ENCODE results near the gene PIGC.

Gene PIGC

DNA sequence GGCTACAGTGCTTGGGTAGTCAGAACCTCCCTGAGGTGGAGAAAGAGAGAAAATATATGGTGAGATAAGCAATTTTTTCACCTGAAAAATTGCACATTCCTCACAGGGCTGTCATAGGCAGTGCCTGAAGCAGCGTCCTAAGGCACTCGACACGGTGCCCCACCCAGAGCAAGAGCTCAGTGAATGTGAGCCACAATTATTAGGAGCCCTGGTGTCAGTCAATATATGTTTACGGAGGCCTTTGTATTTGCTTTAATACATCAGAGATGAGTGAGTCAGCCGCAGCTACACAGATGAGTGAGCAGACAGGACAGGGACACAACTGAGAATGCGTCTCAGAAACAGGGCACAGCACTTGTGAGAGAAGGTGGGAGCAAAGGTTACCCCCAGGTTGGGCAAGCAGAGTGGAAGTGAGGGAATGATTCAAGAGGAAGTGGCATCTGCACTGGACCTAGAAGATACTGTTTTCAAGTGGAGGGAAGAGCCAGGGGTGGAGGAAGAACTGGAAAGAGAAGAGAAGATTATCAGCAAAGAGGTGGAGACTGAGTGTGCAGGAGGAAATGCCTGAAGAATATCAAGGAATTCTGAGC lies 5.2 kb upstream of the PIGC start:
- Histone ChIP-seq H3K4me1 (ENCODE audit: control insufficient read depth, insufficient read depth, low read length) (peaks cover 8% of the 10 kb centered on the region), H3K9me3 (ENCODE audit: control insufficient read depth, insufficient read depth, low read depth, low read length) (no peaks in the 10 kb centered on the region), H3K4me3 (ENCODE audit: low read depth, low read length) (no peak overlapping the region), H3K27ac (ENCODE audit: extremely low read depth, low read depth, low read length) (no peak overlapping the region), H3K36me3 (ENCODE audit: control insufficient read depth in 2 of 2, insufficient read depth in 1 of 2, low read length in 2 of 2) (no peaks in the 10 kb centered on the region)
- ChIA-PET POLR2A (no interaction called here), CTCF (interaction anchor here (0.5 to 2.2 kb wide), 6 partner anchors 9 to 270 kb away, joined by 3 to 11 read pairs (median 4); no protein-coding TSS in a partner anchor)
- TF ChIP-seq ZNF513 (tag by site-specific recombination; IDR thresholded peaks at IDR 0.05) (no peak), ZBTB21 (tag by site-specific recombination; IDR thresholded peaks at IDR 0.05) (no peak), ZNF677 (tag by site-specific recombination; IDR thresholded peaks at IDR 0.05) (no peak), ZNF239 (tag by site-specific recombination; IDR thresholded peaks at IDR 0.05) (no peak), WT1 (tag by site-specific recombination; IDR thresholded peaks at IDR 0.05) (no peak), BCL11B (tag by site-specific recombination; IDR thresholded peaks at IDR 0.05; ENCODE audit: low read depth) (no peak), ZBTB10 (tag by site-specific recombination; IDR thresholded peaks at IDR 0.05) (no peak), PRDM4 (tag by site-specific recombination; IDR thresholded peaks at IDR 0.05) (no peak), ZNF837 (tag by site-specific recombination; IDR thresholded peaks at IDR 0.05) (no peak), ZNF707 (tag by site-specific recombination; IDR thresholded peaks at IDR 0.05) (no peak), ZBTB17 (tag by site-specific recombination; IDR thresholded peaks at IDR 0.05) (no peak), ZNF19 (tag by site-specific recombination; IDR thresholded peaks at IDR 0.05; ENCODE audit: low read depth) (no peak)
- TF ChIP-seq, protein P1, sequence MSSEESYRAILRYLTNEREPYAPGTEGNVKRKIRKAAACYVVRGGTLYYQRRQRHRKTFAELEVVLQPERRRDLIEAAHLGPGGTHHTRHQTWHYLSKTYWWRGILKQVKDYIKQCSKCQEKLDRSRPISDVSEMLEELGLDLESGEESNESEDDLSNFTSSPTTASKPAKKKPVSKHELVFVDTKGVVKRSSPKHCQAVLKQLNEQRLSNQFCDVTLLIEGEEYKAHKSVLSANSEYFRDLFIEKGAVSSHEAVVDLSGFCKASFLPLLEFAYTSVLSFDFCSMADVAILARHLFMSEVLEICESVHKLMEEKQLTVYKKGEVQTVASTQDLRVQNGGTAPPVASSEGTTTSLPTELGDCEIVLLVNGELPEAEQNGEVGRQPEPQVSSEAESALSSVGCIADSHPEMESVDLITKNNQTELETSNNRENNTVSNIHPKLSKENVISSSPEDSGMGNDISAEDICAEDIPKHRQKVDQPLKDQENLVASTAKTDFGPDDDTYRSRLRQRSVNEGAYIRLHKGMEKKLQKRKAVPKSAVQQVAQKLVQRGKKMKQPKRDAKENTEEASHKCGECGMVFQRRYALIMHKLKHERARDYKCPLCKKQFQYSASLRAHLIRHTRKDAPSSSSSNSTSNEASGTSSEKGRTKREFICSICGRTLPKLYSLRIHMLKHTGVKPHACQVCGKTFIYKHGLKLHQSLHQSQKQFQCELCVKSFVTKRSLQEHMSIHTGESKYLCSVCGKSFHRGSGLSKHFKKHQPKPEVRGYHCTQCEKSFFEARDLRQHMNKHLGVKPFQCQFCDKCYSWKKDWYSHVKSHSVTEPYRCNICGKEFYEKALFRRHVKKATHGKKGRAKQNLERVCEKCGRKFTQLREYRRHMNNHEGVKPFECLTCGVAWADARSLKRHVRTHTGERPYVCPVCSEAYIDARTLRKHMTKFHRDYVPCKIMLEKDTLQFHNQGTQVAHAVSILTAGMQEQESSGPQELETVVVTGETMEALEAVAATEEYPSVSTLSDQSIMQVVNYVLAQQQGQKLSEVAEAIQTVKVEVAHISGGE (tag by site-specific recombination; conservative IDR thresholded peaks at IDR 0.05; ENCODE audit: low read depth), result no peak
- TF ChIP-seq, protein P2, sequence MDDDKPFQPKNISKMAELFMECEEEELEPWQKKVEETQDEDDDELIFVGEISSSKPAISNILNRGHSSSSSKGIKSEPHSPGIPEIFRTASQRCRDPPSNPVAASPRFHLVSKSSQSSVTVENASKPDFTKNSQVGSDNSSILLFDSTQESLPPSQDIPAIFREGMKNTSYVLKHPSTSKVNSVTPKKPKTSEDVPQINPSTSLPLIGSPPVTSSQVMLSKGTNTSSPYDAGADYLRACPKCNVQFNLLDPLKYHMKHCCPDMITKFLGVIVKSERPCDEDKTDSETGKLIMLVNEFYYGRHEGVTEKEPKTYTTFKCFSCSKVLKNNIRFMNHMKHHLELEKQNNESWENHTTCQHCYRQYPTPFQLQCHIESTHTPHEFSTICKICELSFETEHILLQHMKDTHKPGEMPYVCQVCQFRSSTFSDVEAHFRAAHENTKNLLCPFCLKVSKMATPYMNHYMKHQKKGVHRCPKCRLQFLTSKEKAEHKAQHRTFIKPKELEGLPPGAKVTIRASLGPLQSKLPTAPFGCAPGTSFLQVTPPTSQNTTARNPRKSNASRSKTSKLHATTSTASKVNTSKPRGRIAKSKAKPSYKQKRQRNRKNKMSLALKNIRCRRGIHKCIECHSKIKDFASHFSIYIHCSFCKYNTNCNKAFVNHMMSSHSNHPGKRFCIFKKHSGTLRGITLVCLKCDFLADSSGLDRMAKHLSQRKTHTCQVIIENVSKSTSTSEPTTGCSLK (tag by site-specific recombination; IDR thresholded peaks at IDR 0.05), result no peak
